GM21576 (cell line): ENCODE data around the gene NKAPL.

ENCODE experiments used
- ATAC-seq: cut with Tn5 transposase; IDR thresholded peaks from one replicate; pipeline ENCODE4 v1.9.1; 2021; ENCODE audit warnings: mild to moderate bottlenecking, moderate library complexity; ENCODE audit not compliant: unreplicated experiment

The NKAPL gene

DNA sequence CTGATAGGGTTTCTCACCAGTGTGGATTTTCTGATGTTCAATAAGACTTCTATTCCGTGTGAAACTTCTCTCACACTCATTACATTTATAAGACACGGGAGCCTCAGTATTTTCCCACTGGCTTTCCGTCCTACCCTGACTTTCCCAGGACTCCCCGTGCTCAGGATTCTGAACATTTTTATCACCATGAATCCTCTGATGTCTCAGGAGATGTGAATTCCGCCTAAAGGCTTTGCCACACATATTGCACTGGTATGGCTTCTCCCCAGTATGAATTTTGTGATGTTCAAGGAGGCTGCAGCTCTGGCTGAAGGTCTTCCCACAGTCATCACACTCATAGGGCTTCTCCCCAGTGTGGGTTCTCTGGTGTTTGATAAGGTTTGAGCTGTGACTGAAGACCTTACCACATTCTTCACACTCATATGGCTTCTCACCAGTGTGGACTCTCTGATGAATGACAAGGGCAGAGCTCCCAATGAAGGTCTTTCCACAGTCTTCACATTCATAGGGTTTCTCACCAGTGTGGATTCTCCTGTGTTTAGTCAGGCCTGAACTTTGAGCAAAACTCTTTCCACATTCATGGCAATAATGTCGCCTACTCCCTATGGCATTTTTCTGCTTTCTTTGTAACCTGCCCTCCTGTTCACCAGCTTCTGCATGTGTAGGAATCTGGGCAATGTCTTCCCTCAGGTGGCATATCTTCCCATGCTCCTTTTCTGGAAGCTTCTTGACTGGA, 13.7 kb upstream of the NKAPL start:
- no peak for ATAC-seq

DNA sequence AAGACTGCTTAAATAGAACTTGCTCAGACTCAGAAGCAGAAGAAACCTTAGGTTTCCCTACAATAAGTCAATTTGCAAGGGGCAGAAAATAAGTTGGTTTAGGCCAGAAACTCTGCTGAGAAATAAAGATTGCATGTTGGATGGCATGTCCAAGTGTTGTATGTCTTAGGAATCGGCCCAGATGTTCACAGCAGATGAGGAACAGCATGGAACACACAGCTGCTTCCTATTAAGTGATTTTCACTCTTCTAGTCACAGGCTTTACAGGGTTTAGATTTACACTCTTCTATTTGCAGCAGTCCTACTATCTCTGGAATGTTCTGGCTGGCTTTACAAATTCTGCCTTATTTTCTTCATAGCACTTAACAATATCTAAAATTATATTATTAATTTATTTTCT, 10.2 kb upstream of the NKAPL start:
- no peak for ATAC-seq

DNA sequence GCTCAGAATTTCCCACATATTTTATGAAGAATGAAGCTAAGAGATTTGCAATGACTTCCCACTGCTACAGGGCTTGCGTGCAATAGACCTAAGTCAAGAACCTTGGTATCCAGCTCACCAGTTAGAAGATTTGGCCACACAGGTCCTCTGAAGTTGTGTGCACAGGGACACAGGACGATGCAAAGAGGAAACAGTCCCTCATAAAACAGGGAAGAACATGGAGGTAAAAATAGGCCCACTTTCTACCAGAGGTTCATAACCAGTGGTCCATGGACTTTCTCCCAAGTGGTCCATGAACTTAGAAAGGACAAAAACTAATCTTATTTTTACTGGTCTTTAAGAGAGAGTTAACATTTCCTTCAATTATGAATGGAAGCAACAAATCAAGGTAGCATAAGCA, 8.3 kb upstream of the NKAPL start:
- no peak for ATAC-seq

DNA sequence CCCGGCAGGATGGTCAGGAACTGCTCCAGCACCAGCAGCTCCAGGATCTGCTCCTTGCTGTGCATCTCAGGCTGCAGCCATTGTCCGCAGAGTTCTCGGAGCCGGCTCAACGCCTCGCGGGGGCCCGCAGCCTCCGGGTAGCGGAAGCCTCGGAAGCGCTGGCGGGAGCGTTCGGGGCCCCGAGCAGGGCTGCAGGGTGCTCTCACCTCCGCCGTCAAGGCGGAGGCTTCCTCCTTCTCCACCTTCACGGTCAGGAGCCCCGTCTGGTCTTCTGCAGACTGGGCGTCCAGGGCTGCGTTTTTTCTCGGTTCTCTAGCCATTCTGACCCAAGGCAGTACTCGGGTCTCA, 7.5 kb upstream of the NKAPL start:
- peak; percentile 49 for ATAC-seq

DNA sequence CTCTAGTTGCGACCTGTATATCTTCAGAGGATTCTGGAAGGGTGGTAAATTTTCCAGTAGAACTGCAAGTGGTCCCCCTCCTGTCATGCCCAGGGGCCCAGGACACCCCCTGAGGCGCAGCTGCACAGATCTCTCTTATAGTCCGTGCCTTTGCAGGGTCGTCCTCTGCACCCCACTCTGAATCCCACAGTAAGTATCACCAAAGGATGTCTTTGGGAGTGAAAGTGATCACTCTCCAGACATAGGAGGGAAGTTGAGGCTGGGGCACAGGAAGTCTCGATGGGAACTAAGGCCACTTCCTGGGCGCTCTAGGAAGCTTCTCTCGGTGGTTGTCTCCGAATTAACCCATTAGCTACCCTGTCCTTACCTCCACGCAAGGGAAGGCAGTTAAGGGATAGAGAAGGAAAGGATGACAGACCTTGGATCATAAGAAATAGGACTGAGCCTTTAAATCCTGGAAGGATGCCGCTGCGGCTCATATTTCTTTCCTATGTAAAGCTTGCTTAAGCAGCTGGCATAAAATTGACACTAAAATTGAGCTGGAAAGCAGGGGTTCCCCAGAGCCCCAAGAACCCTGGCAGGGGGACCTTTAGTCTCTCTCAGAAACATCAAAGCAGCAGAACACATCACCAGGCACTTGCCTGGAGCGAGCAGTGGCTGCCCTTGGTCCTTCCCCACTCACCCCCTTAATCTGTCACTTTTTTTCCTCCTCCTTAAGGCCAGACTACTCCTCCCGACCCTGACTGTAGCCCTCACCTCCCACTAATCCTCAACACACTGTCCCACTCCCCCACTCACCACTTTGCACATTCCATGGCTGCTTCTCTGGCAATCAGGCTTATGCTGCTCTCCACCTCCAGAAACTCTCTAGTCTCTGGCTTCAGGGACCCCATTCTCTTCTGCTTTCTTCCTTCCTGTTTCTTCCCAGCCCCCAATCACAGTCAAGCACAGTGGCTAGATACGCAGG, 6.8 kb upstream of the NKAPL start, which contains the start of gene ZKSCAN4:
Gene ZKSCAN4 (minus strand): TSS at position 261 of the 967 bp plus-strand sequence. CDS start 289 bp downstream, outside the sequence.
- peak; percentile 73 for ATAC-seq

DNA sequence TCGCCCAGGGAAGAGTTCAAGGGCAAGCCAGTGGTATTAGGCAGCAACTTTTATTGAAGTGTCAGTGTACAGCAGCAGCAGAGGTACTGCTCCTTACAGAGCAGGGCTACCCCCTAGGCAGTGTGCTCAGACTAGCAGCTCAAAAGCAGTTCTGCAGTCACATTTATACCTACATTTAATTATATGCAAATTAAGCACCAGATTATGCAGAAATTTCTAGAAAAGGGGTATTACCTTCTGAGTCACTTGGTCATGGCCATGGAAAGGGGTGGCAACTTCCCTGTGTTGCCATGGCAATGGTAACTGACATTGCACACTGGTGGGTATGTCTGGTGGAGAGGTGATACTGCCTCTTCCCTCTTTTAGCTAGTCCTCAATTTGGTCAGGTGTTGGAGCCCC, 5.0 kb upstream of the NKAPL start:
- ATAC-seq = no peak

DNA sequence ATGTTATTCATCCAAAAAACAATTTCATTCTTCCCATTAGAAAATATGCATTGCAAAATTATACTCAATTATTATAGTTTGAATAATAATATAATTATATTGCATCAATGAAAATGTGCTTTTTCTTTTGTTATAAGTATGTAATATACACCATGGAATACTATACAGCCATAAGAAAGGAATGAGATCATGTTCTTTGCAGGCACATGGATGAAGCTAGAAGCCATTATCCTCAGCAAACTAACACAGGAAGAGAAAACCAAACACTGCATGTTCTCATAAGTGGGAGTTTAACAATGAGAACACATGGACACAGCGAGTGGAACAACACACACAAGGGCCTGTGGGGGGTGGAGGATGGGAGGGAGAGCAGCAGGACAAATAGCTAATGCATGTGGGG, 2.1 kb upstream of the NKAPL start:
- no peak for ATAC-seq

DNA sequence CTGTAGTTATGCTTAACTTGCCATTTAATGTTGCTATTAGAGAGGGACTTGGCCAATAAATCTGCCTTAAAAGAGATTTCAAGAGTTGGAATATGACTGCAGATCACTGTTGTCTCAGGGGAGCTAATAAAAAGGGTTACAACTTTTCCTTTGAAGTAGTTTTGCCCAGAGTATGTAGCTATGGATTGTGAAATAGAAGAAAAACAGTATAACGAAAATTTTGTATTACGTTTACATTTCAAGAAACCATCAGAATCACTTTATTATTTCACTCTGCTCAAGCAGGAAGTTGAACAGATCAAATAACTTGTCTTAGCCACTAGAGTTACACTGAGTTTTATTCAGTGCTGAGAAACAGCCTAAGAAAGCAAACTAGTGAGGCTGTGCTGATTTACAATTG, 4.8 kb downstream of the NKAPL start:
- ATAC-seq = no peak

DNA sequence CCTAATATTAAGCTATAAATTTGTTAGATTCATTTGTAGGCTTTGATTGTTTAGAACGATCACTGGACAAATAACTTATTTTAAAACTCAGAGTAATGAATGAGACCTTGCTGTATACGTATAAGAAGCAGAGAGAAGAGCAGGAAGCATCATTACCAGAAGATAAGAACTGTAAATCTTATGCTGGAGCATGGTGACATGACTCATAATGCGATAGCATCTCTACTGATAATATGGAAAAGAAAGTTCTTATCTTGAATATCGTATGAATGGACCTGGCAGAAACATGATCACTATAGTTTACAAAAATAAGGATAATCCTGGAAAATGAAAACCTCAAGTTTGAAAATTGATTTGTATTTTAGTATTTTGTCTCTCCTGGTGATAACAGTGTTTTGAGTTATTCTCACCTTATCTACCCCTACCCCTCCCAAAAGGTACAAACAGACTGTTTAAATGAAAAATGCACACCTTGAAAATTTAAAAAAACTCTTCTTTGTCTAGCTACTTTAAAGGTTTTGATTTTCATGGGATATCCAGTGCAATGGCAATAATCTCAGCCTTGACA, 5.8 kb downstream of the NKAPL start:
- no peak for ATAC-seq

DNA sequence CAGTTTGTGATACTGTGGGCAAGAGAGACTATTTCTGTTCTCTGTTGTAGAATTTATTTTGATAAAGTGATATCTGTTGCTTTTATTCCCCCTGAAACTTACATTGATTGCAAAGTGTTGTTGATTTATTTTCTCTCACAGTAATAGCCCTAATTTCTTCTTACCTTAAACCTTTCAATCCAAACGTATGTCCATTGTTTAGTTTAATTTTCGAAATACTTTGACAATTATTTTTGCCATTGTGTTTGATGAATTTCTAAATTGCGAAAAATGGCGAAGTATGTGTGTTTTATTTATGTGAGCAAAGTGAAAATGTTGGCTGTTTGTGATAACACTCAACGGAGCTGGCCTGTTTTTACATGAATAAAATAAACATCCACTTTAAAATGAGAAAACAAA, 7.5 kb downstream of the NKAPL start:
- ATAC-seq = no peak

DNA sequence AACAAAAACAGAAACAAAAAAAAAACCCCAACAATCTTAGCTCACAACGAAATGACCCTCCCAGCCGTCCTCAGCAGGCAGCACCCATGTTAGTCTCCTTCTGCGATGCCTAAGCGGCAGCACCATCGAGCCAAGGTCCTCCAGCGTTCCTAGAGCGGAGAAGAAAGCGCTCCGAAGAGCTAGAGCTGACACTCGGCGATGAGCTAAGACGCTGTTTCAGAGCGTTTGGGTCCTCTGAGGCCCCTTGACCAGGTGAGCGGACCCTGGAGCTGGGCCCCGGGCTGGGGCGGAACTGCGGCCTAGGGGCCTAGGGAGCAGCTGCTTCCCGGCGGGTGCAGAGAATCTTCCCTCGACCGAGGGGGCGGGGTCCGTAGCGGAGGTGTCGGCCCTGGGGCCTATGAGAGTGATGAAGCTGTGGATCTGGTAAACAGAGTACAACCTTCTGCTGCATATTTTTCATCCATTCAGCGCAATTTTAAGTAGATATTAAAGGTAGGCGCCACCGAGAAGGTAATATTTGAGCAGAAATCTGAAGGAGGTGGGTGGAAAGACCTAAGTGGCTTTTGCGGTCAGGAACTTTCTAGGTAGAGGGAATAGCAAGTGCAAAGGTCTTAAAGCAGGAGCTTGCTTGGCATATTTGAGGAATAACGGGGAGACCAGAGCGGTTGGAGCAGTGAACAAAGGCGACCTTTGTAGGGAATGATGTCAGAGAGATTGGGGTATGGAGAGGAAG, 8.0 kb downstream of the NKAPL start, which contains the start of gene ZSCAN26:
Gene ZSCAN26 (plus strand): TSS at position 182 of the 733 bp plus-strand sequence. CDS start 4,777 bp downstream, outside the sequence.
- peak; percentile 87 for ATAC-seq

DNA sequence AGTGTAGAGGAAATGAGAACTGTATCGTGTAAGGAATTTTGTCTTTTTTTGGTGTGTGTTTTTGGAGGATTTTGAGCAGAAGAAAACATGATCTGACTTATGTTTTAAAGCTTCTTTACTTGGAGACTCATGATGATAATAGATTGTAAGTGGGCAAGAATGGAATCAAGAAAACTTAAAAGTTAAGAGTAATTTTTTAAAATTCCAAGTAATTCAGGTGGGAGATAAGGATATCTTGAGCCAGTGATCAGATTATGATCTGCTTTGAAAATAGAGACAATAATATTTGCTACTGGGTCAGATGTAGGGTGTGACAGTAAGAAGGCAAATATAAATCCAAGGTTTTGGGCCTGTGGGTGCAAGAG, 8.6 kb downstream of the NKAPL start:
- no peak for ATAC-seq

DNA sequence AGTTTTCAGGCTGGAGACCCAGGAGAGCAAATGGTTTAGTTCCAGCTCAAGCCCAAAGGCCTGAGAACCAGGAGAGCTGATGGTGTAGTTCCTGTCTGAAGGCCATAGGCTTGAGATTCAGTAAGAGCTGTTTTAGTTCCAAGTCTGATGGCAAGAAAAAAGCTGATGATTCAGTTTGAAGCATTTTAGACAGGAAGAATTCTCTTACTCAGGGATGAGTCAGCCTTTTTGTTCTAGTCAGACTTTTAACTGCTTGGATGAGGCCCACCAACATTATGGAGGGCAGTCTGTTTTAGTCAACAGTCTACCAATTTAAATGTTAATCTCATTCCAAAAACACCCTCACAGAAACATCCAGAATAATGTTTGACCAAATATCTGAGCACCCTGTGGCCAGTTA, 10.4 kb downstream of the NKAPL start:
- no peak for ATAC-seq

DNA sequence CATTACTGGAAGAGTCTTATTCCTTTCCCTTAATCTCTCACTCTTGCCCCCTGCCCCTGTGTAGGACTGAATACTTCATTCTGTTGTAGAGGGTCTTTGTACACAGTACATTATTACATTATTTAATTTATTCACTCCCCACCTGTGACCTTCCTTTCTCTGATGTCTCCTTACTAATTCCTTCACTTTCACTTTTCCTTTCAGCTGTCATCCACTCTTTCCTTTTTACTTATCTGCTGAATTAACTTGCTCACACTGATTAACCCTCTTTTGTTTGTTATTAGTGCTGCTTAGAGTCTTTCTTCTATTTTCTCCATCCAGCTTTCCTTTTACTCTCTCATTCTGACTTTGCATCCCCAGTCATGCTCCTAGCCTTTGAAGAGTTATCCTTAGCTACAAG, 15.8 kb downstream of the NKAPL start:
- no peak for ATAC-seq

DNA sequence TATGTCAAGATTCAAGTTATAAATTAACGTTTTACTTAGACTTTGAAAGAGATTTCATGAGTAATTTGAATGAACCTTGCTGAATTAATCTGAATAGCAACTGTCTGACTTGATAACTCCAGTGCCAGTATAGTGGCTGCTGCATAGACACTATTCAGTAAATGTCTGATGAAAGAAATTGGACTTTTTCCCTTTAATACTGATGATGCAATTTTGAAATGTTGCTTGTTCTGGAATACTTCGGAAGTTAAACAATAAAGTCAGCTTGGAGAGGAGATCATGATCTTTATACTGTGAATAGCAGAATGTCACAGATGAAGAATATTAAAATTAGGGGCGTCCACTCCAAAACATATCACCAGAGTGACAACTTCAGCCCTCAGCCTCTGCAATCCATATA, 18.6 kb downstream of the NKAPL start:
- ATAC-seq = no peak

DNA sequence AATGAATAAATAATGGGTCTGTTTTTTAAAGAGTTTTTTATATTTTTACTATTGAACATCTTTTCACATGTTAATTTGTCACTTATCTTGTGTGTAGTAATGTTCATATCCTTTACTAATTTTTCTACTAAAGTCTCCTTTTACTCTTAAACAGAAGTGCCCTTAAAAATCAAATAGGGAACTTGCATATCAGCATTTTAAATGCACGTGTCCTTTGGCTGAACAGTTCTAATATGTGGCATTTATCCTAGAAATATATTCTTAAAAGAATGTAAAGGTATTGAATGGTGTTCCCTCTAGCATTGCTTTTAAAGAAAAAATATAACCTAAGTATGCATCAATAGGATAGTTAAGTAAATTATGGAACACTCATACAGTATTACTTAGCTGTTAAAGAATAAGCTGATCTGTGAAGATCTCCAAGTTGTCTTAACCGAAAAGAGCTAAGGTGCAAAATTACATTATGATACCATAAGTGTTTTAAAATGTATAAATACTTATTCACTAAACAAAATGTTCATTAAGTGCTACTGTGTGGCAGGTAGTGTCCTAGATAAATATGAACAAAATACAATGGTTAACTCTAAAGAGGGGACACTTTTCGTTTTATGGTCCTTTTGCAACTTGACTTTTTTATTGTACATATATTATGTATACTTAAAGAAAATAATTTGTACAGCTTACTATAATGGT, 21.6 kb downstream of the NKAPL start:
- ATAC-seq = no peak

DNA sequence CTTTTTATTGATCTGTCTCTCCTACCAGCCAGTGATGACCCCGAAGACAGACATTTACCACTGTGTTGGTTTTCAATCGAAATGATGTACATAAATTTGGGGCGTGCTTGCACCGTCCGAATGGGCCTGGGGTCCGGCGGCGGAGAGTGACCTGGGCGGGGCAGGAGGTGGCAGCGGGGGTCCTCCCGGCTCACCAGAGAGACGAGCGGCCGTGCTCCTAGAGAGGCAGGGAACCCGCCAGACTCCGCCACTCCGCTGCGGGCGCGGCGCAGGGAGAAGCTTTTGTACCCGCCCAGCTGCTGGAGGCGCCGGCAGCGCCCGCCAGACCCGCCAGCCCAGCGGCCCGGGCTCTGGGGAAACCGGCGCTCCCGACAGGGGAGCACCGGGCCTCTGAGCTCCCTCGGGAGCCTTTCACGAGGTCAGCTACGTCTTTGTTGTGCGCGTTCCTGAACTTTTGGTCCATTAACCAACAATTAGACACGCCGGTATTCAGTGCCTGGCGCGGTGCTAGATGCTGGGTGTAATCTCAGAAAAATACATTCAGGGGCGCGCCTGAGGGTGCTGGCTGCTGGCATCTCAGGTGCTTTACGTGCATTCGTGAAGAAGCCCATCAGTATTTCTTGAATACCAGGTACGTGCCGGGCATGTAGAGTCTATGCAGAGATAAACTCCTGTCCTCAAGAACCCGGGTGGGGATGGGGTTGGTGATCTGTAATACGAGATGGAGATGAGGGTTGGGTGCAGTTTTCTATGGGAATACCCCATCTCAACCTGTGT, 22.4 kb downstream of the NKAPL start, which contains the start of gene PGBD1:
Gene PGBD1 (plus strand): TSS at position 285 of the 777 bp plus-strand sequence. CDS start 2,242 bp downstream, outside the sequence.
- ATAC-seq = peak; percentile 79

DNA sequence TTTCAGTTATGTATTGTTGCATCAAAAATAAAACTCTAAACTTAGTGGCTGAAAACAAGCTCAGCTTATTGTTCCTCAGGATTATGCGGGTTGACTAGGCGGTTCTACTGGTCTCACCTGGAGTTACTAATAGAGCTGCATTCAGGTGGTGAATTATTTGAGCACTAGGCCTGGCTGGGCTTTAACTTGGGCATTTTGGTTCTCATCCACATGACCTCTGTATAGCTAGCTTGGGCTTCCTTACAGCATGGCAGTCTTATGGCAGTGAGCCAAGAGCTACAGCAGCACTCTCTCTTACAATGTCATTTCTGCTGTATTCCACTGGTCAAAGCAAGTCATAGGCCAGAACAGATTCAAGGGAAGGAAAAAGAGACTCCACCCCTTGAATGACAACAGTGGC, 23.8 kb downstream of the NKAPL start:
- ATAC-seq = no peak

DNA sequence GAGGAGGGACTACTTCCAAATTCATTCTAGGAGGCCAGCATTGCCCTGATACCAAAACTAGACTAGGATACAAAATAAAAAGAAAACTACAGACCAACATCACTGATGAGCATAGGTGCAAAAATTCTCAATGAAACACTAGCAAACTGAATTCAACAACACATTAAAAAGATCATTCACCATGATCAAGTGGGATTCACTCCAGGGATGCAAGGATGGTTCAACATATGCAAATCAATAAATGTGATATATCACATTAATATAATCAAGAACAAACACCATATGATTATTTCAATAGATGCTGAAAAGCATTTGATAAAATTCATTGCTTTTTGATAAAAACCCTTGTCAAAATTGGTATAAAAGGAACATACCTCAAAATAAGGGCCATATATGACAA, 32.5 kb downstream of the NKAPL start:
- no peak for ATAC-seq
